Uterus (tissue), 2 donors: ENCODE results near the gene YARS1.

Source experiments
- CTCF ChIP-seq, 4 experiments: fragments of 200-600 bp in 2 of 4; fragments of 450-650 bp in 2 of 4; sonication (generic) in 2 of 4; IDR thresholded peaks; one replicate each; pipeline ENCODE4 v1.5.1; 2016 to 2019; ENCODE audit warnings: antibody characterized with exemption in 4 of 4, mild to moderate bottlenecking in 2 of 4, moderate library complexity in 1 of 4
- POLR2A ChIP-seq, 2 donors: fragments of 450-650 bp; IDR thresholded peaks; one replicate each; pipeline ENCODE4 v1.6.1; 2016; ENCODE audit warnings: antibody characterized with exemption in 2 of 2, mild to moderate bottlenecking in 1 of 2, moderate library complexity in 1 of 2

GRCh38 chr1:32817159-32817814 is at the start of gene YARS1, which contains the start of gene S100PBP:
- TF ChIP-seq CTCF (IDR thresholded peaks at IDR 0.05) (peak; percentile 5 to 61 (median 32)), POLR2A (IDR thresholded peaks at IDR 0.05) (peak in 1 of 2 donors; percentile 72)
